ENCODE measurements around the gene MAPK12. TPM values are rescaled to one million over a fixed set of nuclear protein-coding genes. Genes with fewer than 3 reads are reported as not detected.

The MAPK12 gene
- total and polyA plus RNA-seq, 2 of the 4 experiments (the other 2 are of a cell fraction), result 41.0 to 56.3 TPM

DNA sequence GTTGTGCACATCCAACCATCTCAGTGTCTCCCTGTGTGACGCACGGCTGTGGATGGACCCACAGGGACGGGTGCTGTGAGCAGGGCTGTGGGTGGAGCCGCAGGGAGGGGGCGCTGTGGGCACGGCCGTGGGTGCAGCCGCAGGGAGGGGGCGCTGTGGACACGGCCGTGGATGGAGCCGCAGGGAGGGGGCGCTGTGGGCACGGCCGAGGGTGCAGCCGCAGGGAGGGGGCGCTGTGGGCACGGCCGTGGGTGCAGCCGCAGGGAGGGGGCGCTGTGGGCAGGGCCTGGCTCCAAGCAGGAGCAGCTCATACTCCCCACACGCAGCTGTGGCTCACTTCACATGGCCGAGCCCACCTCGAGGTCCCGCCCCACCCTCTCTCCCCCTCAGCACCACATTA, 14.7 kb upstream of the MAPK12 start:
- dilution Hi-C loops (cut with HindIII; ENCODE audit: low sequenced_read_pairs, unreplicated experiment), result no loop called here
- peaks cover 49% of the 10 kb centered on the region for H4K20me1 ChIP-seq (ENCODE audit: insufficient read depth, low read length)

More for the DNA sequence above, 14.7 kb upstream of the MAPK12 start:
- Histone ChIP-seq H3K27ac (ENCODE audit: insufficient read depth, low read length) (no peak overlapping the region), H3K18ac (ENCODE audit: low read depth, low read length) (no peak overlapping the region), H3K79me1 (ENCODE audit: low read depth in 1 of 2, low read length in 2 of 2) (peaks cover 0 to 27% of the 10 kb centered on the region in 2 experiments; a peak in 1 of 4 replicates), H2BK15ac (ENCODE audit: low read depth, low read length) (no peak overlapping the region), H4K8ac (ENCODE audit: low read depth in 2 of 2, low read length in 2 of 2) (no peak overlapping the region), H3K4me2 (ENCODE audit: low read depth, low read length) (no peak overlapping the region), H2AFZ (replicated peaks; ENCODE audit: low read length, poor library complexity) (peak overlapping the region; percentile 21), H3K27me3 (ENCODE audit: control insufficient read depth, insufficient read depth, low read length) (no peaks in the 10 kb centered on the region), H2BK5ac (ENCODE audit: low read depth, low read length, poor library complexity, severe bottlenecking) (no peak overlapping the region), H3K4me3 (ENCODE audit: insufficient read depth, low read depth, low read length) (no peak overlapping the region), H2AK9ac (replicated peaks; ENCODE audit: low read depth, low read length, poor library complexity) (no peak overlapping the region), H2BK120ac (ENCODE audit: low read depth, low read length) (no peak overlapping the region), H4K91ac (ENCODE audit: insufficient read depth, low read depth, low read length) (no peak overlapping the region), H4K5ac (ENCODE audit: low read depth, low read length) (no peak overlapping the region), H2AK5ac (ENCODE audit: low read depth, low read length) (no peak overlapping the region), H3K4ac (ENCODE audit: low read depth, low read length) (no peak overlapping the region), H3K9ac (ENCODE audit: low read depth, low read length) (no peak overlapping the region), H3K56ac (ENCODE audit: extremely low read depth, insufficient read depth, low read length) (no peak overlapping the region), H2BK20ac (ENCODE audit: low read depth, low read length) (no peak overlapping the region), H3K9me3 (ENCODE audit: control insufficient read depth, insufficient read depth, low read length) (no peaks in the 10 kb centered on the region), H3K14ac (replicated peaks; ENCODE audit: low read depth, low read length) (no peak overlapping the region), H3K4me1 (ENCODE audit: control insufficient read depth, insufficient read depth, low read length) (peaks cover 6% of the 10 kb centered on the region; the same call in 1 of the 2 replicates), H3K9me1 (ENCODE audit: insufficient read depth, low read length) (no peaks in the 10 kb centered on the region), H3K36me3 (ENCODE audit: control insufficient read depth, insufficient read depth, low read length) (peaks cover 69% of the 10 kb centered on the region), H3K23ac (ENCODE audit: low read depth, low read length) (no peak overlapping the region)
- peak; percentile 19 for ATAC-seq (ENCODE audit: low read depth)
- in situ Hi-C loops (cut with MboI; ENCODE audit: low sequenced_read_pairs) (loop anchor here (10.0 kb wide), 1 partner anchor 49 kb away; the partner anchor contains the start of gene DENND6B), intact Hi-C loops (cut with micrococcal nuclease) (no loop called here)
- POLR2A ChIA-PET (ENCODE audit: unreplicated experiment), result no interaction called here
- TF ChIP-seq CHD1 (IDR thresholded peaks at IDR 0.05; ENCODE audit: low read depth, low read length) (no peak), SMC3 (IDR thresholded peaks at IDR 0.05; ENCODE audit: low read depth, low read length) (peak; percentile 30; the same call in 1 of the 2 replicates), RAD21 (IDR thresholded peaks at IDR 0.05; ENCODE audit: low read length) (peak; percentile 35)
- TF ChIP-seq, protein P1, sequence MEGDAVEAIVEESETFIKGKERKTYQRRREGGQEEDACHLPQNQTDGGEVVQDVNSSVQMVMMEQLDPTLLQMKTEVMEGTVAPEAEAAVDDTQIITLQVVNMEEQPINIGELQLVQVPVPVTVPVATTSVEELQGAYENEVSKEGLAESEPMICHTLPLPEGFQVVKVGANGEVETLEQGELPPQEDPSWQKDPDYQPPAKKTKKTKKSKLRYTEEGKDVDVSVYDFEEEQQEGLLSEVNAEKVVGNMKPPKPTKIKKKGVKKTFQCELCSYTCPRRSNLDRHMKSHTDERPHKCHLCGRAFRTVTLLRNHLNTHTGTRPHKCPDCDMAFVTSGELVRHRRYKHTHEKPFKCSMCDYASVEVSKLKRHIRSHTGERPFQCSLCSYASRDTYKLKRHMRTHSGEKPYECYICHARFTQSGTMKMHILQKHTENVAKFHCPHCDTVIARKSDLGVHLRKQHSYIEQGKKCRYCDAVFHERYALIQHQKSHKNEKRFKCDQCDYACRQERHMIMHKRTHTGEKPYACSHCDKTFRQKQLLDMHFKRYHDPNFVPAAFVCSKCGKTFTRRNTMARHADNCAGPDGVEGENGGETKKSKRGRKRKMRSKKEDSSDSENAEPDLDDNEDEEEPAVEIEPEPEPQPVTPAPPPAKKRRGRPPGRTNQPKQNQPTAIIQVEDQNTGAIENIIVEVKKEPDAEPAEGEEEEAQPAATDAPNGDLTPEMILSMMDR (conservative IDR thresholded peaks at IDR 0.05; ENCODE audit: low read depth, low read length), result peak; percentile 87
- peak; percentile 43 for DNase-seq
- WGBS, 2 experiments (ENCODE audit: extremely low coverage in 2 of 2, insufficient read length in 1 of 2), result 84% methylated on average over 11 of the region's 25 CpGs; no CpG with 5 or more reads in 1 of the 2 experiments
- CTCF ChIA-PET, result interaction anchor here (0.6 kb wide), 1 partner anchor 28 kb away, joined by 3 read pairs; no protein-coding TSS in a partner anchor
- no TSS peak for BruUV-seq (replicated peaks)
